Left cardiac atrium (tissue), 4 donors: ENCODE data around the gene SLF2. TPM values are rescaled to one million over a fixed set of nuclear protein-coding genes. Genes with fewer than 3 reads are reported as not detected.

Source experiments
- ATAC-seq, 2 donors: fragments of 200-7000 bp; cut with Tn5 transposase; one replicate each; pipeline ENCODE4 v1.9.1; 2020; ENCODE audit warnings: mild to moderate bottlenecking in 2 of 2, moderate library complexity in 2 of 2
- DNase-seq: peaks from one replicate; pipeline ENCODE4 v3.0.0-alpha.2; 2020
- intact Hi-C, 2 donors: fragments of 100-400 bp; cut with DNase I; formaldehyde crosslinking; loops; one replicate each; pipeline versions ENCODE4 v1.14.1 to v1.15.1; 2022 to 2023
- total RNA-seq, 2 donors: library from RNA; stranded (reverse); fragmentation: NEBNext Ultra II Directional; extraction: Animal tissue kit (Norgen Biotek cat#: 25700); gene quantifications; one replicate each; pipeline ENCODE4 v1.2.1, GENCODE V29; 2021
- donor health status: DM: no; HTN: yes; CAD: no.
- donor health status: DM: no; HTN: yes; CAD: no; lungs with severe emphysema.
- donor health status: DM: yes; HTN: yes; CAD: no.
- donor health status: Dilated cardiomyopathy.

The SLF2 gene
- total RNA-seq, 2 donors from 2014 or later = 18.0 to 19.3 TPM

GRCh38 chr10:100930368-100930767 lies 17.6 kb downstream of the SLF2 start:
- intact Hi-C loops = no loop called here
- peak; percentile 15 to 44 for ATAC-seq

GRCh38 chr10:100934084-100934659 lies 21.4 kb downstream of the SLF2 start:
- DNase-seq = no peak
- intact Hi-C loops = no loop called here
- no peak for ATAC-seq

More at GRCh38 chr10:100930368-100930767, 17.6 kb downstream of the SLF2 start:
- no peak for DNase-seq

DNA sequence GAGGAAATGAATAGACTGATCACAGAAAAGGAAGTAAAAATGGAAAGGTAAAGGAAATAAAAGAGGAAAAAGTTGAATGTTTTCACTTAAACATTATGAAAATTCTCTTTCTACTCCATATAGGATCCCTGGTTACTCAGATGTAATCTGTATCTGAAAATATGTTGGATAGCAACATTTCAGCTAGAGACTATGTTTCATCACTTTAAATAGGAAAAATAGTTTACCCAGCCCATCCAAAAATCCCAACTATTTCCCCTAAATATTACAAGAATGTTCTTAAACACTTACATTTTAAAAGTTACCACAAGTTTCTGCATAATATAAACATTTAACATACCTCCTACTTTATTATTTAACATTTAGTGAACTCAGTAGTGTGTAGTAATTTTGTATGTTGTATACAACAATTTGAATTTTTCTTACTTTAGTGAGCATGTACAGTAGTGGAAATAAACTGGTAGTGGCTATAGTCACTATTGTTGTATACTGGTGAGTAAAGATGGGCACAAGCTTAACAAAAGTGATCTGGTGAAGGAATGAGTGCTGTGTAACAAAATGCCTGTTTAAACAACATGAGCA lies 27.1 kb downstream of the SLF2 start:
- intact Hi-C loops = no loop called here
- ATAC-seq (no peak), DNase-seq (no peak)

- no peak for ATAC-seq
- DNase-seq = no peak
- intact Hi-C loops = no loop called here
These were observed 29.5 kb downstream of the SLF2 start for GRCh38 chr10:100942229-100942628.

DNA sequence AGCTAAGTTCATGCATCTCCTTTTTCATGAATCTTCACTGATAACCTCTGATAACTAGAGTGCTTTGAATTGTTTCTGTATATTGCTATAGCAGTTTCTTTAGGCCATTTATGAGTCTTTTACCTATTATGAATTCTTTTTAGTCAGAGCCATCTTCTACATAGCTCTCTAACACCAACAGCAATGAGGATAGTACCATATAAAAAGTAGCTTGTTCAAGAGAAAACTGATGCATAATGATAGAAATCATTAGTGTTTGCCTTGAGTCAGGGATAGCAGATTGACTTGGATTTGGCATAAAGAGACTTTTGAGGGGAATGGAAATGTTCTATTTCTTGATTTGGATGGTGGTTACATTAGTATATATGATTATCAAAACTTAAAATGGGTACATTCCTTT lies 30.7 kb downstream of the SLF2 start:
- intact Hi-C loops = no loop called here
- no peak for DNase-seq
- no peak for ATAC-seq

- DNase-seq = no peak
- intact Hi-C loops = no loop called here
- no peak for ATAC-seq
These were observed 33.0 kb downstream of the SLF2 start for GRCh38 chr10:100945754-100946153.

GRCh38 chr10:100948916-100949315 lies 36.2 kb downstream of the SLF2 start:
- intact Hi-C loops = no loop called here
- DNase-seq (no peak), ATAC-seq (no peak)

DNA sequence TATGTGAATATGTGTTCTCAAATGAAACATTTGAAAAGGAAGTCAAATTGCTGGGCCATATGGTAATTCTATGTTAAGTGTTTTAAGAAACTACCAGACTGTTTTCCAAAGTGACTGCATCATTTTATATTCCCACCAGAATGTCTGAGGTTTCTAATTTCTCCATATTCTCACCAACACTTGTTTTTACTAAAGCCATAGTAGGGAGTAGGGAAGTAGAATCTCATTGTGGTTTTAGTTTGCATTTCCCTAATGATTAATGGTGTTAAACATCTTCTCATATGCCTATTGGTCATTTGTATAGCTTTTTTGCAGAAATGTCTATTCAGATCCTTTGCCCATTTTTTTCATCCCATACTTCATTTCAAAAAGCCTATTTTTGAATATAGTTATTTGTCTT lies 47.5 kb downstream of the SLF2 start:
- ATAC-seq (no peak), DNase-seq (no peak)
- intact Hi-C loops = no loop called here

DNA sequence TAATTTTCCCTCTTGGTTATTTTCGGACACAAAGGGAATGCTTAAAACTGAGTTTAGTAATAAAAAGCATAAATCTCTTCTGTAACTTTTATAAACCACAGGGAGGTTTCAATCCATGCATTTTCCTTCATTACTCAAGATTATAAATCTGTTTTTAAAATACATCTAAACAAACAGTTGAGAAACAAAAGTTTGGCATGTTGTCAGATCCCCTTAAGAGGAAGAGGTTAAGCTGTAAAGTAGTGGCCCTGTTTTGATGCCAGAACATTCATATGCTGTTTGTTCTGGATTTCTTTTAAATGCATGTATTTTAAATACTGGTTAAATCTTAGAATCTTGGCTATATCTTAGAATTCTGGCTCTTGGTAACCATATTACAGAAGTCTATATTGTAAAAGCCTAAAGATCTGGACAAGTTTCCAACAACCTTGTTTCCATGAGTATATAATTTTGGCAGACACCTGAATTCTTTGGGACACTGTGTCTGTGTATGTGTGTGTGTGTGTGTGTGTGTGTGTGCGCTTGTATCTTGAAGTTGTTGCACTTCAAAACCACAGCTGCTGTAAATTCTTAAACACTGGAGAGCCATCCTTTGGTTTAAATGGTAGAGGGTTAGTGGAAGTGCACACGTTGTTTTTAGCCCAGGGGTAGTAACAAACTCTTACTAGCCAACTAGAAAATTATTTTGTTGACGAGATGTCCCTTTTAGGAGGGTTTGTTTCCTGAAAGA lies 49.8 kb downstream of the SLF2 start:
- intact Hi-C loops = no loop called here
- ATAC-seq = no peak

DNA sequence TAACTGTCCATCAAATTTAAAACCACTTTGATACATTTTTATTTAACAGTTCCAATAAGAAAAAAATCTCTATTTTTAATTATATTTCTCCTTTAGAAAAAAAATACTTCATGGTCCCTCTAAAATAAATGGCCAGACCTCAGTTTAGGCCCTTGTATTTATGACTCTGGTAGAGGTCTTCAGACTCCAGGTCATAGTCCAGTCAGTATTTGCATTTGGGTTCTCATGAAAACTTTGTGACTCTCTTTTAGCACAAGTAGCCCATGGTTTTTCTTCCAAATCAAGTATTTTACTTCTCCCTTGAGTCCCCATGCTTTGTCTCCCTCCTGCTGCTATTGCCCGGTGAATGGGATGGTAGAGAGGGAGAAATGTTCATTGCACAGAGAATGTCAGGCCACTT lies 51.1 kb downstream of the SLF2 start:
- ATAC-seq (no peak), DNase-seq (no peak)
- intact Hi-C loops = no loop called here

More for the DNA sequence above, 49.8 kb downstream of the SLF2 start:
- DNase-seq = no peak

- DNase-seq (no peak), ATAC-seq (no peak)
- intact Hi-C loops = no loop called here
These were observed 53.1 kb downstream of the SLF2 start for GRCh38 chr10:100965820-100966219.

DNA sequence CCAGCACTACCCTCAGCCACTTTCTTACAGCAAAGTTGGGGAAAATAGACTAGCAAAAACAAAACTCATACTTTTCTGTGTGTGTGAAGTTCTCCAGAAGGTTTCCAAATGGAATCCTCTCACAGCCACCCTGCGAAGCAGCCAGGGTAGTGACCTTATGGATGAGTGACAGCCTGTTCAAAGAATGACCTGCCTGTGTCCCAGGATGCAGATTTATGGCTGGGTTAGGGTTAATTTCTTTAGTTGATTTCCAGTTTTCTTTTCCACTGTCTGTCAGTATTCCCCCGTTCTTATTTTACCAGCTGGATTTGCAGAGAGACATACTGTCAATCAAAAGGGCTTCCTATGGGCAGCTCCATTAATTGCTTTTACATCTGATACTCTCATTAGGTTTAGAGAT lies 54.1 kb downstream of the SLF2 start:
- intact Hi-C loops = no loop called here
- ATAC-seq (no peak), DNase-seq (no peak)

DNA sequence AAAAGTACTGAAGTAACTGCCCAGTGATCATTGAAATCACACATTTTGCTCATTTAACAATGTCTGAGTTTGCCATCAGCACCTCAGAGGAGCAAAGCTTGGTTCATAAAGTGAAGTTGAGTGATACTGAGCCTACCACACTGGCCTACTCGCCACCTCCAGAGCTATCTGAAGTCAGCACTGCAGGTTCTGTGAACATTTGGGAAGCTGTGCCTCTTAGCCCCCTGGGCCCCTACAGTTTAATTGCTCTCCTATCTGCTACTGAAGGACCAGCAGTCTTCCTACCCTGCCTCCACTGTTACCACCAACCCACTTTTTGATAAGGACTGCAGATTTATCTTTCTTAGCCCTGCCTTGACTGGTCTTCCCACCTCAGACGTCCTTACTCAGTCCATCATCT lies 54.6 kb downstream of the SLF2 start:
- intact Hi-C loops = no loop called here
- ATAC-seq = no peak
- DNase-seq = no peak

DNA sequence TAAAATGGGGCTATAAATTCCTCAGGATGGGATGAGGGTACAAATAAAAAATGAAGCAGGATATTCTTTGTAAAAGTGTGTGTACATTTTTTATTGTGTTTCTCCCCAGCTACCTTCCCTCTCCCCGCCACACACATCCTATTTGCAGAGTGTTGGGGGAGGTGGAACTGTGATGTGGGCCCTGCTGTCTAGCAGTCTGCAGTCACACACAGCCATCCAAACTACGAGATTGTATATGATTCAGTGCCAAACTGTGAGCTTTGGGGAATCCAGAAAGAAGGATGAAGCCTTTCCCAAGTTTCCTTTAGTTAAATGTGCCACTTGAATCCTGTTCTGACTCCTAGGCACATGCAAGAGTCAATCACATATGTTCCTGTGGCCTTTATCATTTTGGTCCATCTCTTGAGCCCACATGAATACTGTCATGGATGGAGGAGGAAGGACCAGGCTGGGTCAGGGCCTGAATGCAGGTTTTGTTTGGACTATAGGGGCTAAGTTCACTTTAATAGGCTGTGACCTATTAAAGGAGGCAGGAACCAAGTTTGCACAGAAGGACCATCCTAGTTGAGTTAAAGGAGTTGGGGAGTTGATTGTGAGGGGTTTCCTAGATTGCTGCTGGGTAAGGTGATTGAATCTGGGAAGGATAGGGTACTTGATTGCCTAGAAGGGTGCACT lies 55.4 kb downstream of the SLF2 start:
- intact Hi-C loops = loop anchor here in 1 of 2 donors (2.0 kb wide), 1 partner anchor 45 kb away; no protein-coding TSS in a partner anchor
- ATAC-seq = no peak
- DNase-seq = no peak

DNA sequence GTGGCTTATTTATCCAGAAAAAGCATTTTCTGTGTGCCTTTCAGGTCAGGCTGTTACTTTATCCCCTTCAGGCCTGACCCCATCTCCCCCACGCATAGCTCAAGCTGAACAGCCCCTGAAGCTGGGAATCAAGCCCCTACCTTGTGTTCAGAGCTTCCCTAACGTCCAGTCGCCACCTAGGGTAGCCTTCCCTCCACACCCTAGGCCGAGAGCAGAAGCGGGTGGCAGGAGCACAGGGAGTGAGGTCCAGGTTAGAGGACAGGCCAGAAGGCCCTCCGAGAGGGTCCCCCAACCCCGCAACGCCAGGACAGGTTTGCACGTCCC lies 56.1 kb downstream of the SLF2 start:
- intact Hi-C loops = loop anchor here in 1 of 2 donors (2.0 kb wide), 1 partner anchor 44 kb away; no protein-coding TSS in a partner anchor
- DNase-seq = no peak
- ATAC-seq = no peak

DNA sequence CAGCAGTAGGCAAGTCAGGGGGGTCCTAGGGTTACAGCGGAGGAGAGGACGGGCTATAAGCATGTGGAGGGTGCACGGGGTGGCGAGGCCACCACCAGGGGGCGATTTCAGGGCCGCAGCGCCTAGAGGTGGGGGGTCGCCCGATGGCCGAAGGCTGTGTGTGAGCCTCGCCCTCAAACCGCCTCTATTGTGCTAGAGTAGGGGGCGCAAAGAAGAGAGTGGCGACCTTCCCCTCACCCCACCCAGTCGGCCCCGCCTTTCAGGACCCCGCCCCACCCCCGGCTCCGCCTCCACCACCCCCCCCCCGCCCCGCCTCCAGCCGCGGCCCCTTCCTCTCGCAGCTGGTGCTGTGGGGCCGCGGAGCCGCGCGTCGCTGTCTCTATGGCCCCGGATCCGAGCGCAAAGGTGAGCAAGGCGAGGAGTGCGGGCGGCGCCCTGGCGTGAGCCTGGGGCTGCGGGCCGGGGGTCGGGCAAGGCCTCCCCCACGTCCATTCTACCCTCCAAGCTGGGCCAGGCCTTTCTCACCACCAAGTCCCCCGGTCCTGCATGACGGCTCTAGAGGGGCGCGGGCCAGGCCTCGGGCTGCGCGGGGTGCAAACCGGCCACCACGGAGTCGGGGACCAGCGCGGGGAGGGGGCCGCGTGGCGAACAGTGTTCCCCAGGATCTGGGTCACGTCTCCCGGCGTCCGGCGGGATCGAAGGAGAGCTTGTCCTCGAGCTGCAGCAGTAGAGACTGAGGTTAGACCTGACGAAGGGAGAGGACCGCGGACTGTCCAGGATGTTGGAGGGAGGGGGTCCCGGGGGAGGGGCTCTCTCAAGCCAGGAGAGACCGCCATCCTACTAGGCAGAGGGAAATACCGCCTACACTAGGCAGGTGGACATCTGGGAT lies 56.7 kb downstream of the SLF2 start, which contains the start of gene SEMA4G:
Gene SEMA4G, plus strand, starts transcription at position 318 of the 889 bp plus-strand sequence. CDS start 3,409 bp downstream, outside the sequence.
- DNase-seq (peak; percentile 54), ATAC-seq (peak; percentile 81 to 84)
- intact Hi-C loops = loop anchor here in 1 of 2 donors (2.0 kb wide), 1 partner anchor 43 kb away; no protein-coding TSS in a partner anchor

DNA sequence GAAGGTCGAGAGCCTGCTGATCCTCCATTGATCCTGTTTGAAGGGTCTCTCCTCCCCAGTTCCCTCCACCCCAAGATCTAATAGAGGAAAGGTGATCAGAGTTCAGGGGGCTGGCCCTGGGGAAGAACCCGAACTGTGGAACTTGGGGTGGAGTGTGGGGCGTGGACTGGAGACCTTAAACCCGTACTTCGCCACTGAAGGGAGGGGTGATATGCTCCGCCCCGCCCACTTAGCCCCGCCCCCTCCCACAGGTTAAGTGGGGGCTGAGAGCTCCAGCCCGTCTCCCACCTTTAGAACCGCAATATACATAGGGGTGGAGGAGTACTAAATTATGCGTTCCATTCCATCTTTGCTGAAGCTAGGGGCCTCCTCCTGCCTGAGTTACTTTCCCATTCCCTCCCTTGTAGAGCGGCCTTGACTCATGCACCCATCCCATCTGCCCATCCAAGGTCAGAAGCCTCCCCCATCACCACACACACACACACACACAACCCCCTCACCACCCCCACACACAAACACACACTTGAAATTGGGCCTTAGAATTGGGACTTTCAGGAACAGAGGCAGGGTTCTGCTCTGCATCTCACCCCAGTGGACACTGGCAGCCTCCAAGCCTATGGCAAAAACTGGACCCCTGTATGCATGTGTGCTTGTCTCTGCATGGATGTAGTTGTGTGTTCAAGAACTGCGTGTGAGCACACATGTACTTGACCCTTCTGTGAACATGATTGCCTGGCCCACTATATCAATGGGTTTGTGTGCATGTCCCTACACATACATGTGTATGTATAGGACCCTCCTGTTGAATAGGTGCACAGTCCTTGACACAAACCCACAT lies 57.5 kb downstream of the SLF2 start:
- ATAC-seq (peak; percentile 21 to 40), DNase-seq (no peak)
- intact Hi-C loops = no loop called here
